MM.1S (cell line): ENCODE measurements around the gene PHAX.
A peak's percentile ranks its signal among the peaks of the same experiment; 100 is the strongest.
"Not testable (repeated sequence)": the region's sequence is repeated elsewhere in the genome, so short reads cannot be mapped to it uniquely, and the experiment has no call there.

Experiments
- DNase-seq: peaks from one replicate; pipeline ENCODE4 v3.0.0-alpha.2; 2015
- H2AFZ ChIP-seq: fragments of 300-600 bp; sonication (generic); 2 replicates; pipeline ENCODE4 v1.6.0; 2016; ENCODE audit warnings: antibody characterized with exemption, low read length
- H3F3A ChIP-seq: fragments of 300-600 bp; sonication (generic); 2 replicates; pipeline ENCODE4 v1.6.1; 2016; ENCODE audit warnings: mild to moderate bottlenecking, antibody characterized with exemption, low read length, moderate library complexity, mixed read lengths; ENCODE audit not compliant: insufficient read depth
- H3K27ac ChIP-seq: fragments of 300-600 bp; sonication (generic); 2 replicates; pipeline ENCODE4 v1.5.1; 2016; ENCODE audit warnings: mild to moderate bottlenecking, low read length
- H3K27me3 ChIP-seq: fragments of 300-600 bp; sonication (generic); replicated peaks from 2 replicates; pipeline ENCODE4 v1.6.0; 2016; ENCODE audit warnings: low read length; ENCODE audit not compliant: insufficient read depth
- H3K36me3 ChIP-seq: fragments of 300-600 bp; sonication (generic); replicated peaks from 2 replicates; pipeline ENCODE4 v1.6.1; 2016; ENCODE audit warnings: mild to moderate bottlenecking, low read length, mixed read lengths; ENCODE audit not compliant: insufficient read depth
- H3K4me1 ChIP-seq: fragments of 300-600 bp; sonication (generic); 2 replicates; pipeline ENCODE4 v1.6.1; 2016; ENCODE audit warnings: low read length, mixed read lengths
- H3K4me2 ChIP-seq: fragments of 300-600 bp; sonication (generic); 2 replicates; pipeline ENCODE4 v1.6.0; 2016; ENCODE audit warnings: low read depth, low read length
- H3K4me3 ChIP-seq: fragments of 300-600 bp; sonication (generic); 2 replicates; pipeline ENCODE4 v1.5.1; 2016; ENCODE audit warnings: low read length, mixed read lengths
- H3K79me2 ChIP-seq: fragments of 300-600 bp; sonication (generic); 2 replicates; pipeline ENCODE4 v1.6.1; 2016; ENCODE audit warnings: mixed run types, low read length, mixed read lengths
- H3K9ac ChIP-seq: fragments of 300-600 bp; sonication (generic); 2 replicates; pipeline ENCODE4 v1.6.1; 2016; ENCODE audit warnings: low read length, mixed read lengths
- H3K9me2 ChIP-seq: fragments of 300-600 bp; sonication (generic); replicated peaks from 2 replicates; pipeline ENCODE4 v1.6.1; 2016; ENCODE audit warnings: mild to moderate bottlenecking, low read length, mixed read lengths; ENCODE audit not compliant: insufficient read depth
- H3K9me3 ChIP-seq: fragments of 300-600 bp; sonication (generic); replicated peaks from 2 replicates; pipeline ENCODE4 v1.6.1; 2016; ENCODE audit warnings: mild to moderate bottlenecking, low read length, mixed read lengths; ENCODE audit not compliant: insufficient read depth
- H4K20me1 ChIP-seq: fragments of 300-600 bp; sonication (generic); 2 replicates; pipeline ENCODE4 v1.6.1; 2016; ENCODE audit warnings: mild to moderate bottlenecking, low read length, moderate library complexity, mixed read lengths; ENCODE audit not compliant: insufficient read depth
- CTCF ChIP-seq: fragments of 300-600 bp; sonication (generic); IDR thresholded peaks from 2 replicates; pipeline ENCODE4 v1.5.1; 2016; ENCODE audit warnings: antibody characterized with exemption, low read length, mixed read lengths
- EZH2 ChIP-seq: fragments of 300-600 bp; sonication (generic); optimal IDR thresholded peaks from 2 replicates; pipeline ENCODE3; 2017; ENCODE audit warnings: low read depth, mild to moderate bottlenecking, antibody characterized with exemption, low read length, mixed read lengths
- EZH2phosphoT487 ChIP-seq: fragments of 300-600 bp; sonication (generic); IDR thresholded peaks from 2 replicates; pipeline ENCODE4 v1.6.1; 2018; ENCODE audit warnings: antibody characterized with exemption, low read length

PHAX gene

GRCh38 chr5:126615286-126615685 lies 14.5 kb downstream of the PHAX start:
- Histone ChIP-seq H3K9me2 (no peaks in the 10 kb centered on the region), H3K4me3 (peak overlapping the region; percentile 39; the same call in 1 of the 2 replicates), H3K9ac (peak overlapping the region; percentile 49; the same call in 1 of the 2 replicates), H3F3A (peaks cover 36% of the 10 kb centered on the region), H3K4me1 (peaks cover 44% of the 10 kb centered on the region), H2AFZ (no peak overlapping the region), H3K4me2 (peak overlapping the region; percentile 48), H4K20me1 (no peaks in the 10 kb centered on the region), H3K27ac (peak overlapping the region; percentile 96), H3K36me3 (peaks cover 10% of the 10 kb centered on the region; the same call in 1 of the 2 replicates), H3K79me2 (peaks cover 84% of the 10 kb centered on the region), H3K9me3 (no peaks in the 10 kb centered on the region), H3K27me3 (no peaks in the 10 kb centered on the region)
- TF ChIP-seq EZH2phosphoT487 = no peak
- peak; percentile 78 for TF ChIP-seq CTCF
- TF ChIP-seq EZH2 = no peak
- peak; percentile 95 for DNase-seq

GRCh38 chr5:126617603-126618002 lies 16.9 kb downstream of the PHAX start:
- not testable (repeated sequence) for H3K9me2 ChIP-seq, H3K9me3 ChIP-seq, H4K20me1 ChIP-seq, H3K4me2 ChIP-seq, H3K27me3 ChIP-seq, DNase-seq, H2AFZ ChIP-seq, H3K36me3 ChIP-seq, H3K9ac ChIP-seq, H3K27ac ChIP-seq, H3K4me3 ChIP-seq
- Histone ChIP-seq H3F3A (peaks cover 32% of the 10 kb centered on the region), H3K79me2 (peaks cover 80% of the 10 kb centered on the region), H3K4me1 (peaks cover 35% of the 10 kb centered on the region)

- no peaks in the 10 kb centered on the region for H3K9me3 ChIP-seq
- H2AFZ ChIP-seq = no peak overlapping the region
- no peak overlapping the region for H3K4me3 ChIP-seq
- H3K27ac ChIP-seq = no peak overlapping the region
- no peaks in the 10 kb centered on the region for H4K20me1 ChIP-seq
- peaks cover 17% of the 10 kb centered on the region for H3K36me3 ChIP-seq
- TF ChIP-seq CTCF (no peak), EZH2 (no peak), EZH2phosphoT487 (no peak)
- peaks cover 15% of the 10 kb centered on the region for H3K4me1 ChIP-seq
- no peaks in the 10 kb centered on the region for H3K9me2 ChIP-seq
- no peak overlapping the region for H3K4me2 ChIP-seq
- no peak overlapping the region for H3K9ac ChIP-seq
- peaks cover 18% of the 10 kb centered on the region for H3F3A ChIP-seq
- H3K79me2 ChIP-seq = peaks cover 66% of the 10 kb centered on the region
- DNase-seq = no peak
- no peaks in the 10 kb centered on the region for H3K27me3 ChIP-seq
Observed at GRCh38 chr5:126619781-126620180, 19.0 kb downstream of the PHAX start.

- H3K4me2 ChIP-seq = no peak overlapping the region
- H3K36me3 ChIP-seq = peaks cover 20% of the 10 kb centered on the region
- no peak overlapping the region for H2AFZ ChIP-seq
- no peak overlapping the region for H3K27ac ChIP-seq
- no peak overlapping the region for H3K9ac ChIP-seq
- TF ChIP-seq EZH2phosphoT487 = no peak
- no peak for TF ChIP-seq CTCF
- no peak for TF ChIP-seq EZH2
- no peaks in the 10 kb centered on the region for H3K4me1 ChIP-seq
- no peak for DNase-seq
- H3K9me3 ChIP-seq = no peaks in the 10 kb centered on the region
- H4K20me1 ChIP-seq = no peaks in the 10 kb centered on the region
- H3K27me3 ChIP-seq = no peaks in the 10 kb centered on the region
- H3K4me3 ChIP-seq = no peak overlapping the region
- H3F3A ChIP-seq = 0 out of 2 replicates have a peak, but pooled peaks cover 2% of the 10 kb centered on the region
- H3K79me2 ChIP-seq = peaks cover 32% of the 10 kb centered on the region
- H3K9me2 ChIP-seq = no peaks in the 10 kb centered on the region
Observed at GRCh38 chr5:126624534-126624933, 23.8 kb downstream of the PHAX start.
